ENCODE data around the gene P2RX1. TPM values are rescaled to one million over a fixed set of nuclear protein-coding genes. Genes with fewer than 3 reads are reported as not detected.

The P2RX1 gene
- total RNA-seq, 2 experiments from 2014 or later = 0.12 TPM; not detected in 1

- DNase-seq = peak; percentile 90
- peaks cover 7% of the 10 kb centered on the region for H3K27me3 Mint-ChIP-seq
- ChIA-PET POLR2A (interaction anchor here (0.6 kb wide), 1 partner anchor 106 kb away, joined by 5 read pairs; no protein-coding TSS in a partner anchor), CTCF (interaction anchor here (0.8 to 1.4 kb wide), 8 partner anchors 9 to 169 kb away, joined by 3 to 5 read pairs (median 3); partner anchors contain the start of genes HASPIN and NCBP3)
- H3K4me1 Mint-ChIP-seq = peaks cover 45% of the 10 kb centered on the region
- no peaks in the 10 kb centered on the region for H3K9me3 Mint-ChIP-seq
- peak within 1 kb of the TSS; percentile 87 for H3K27ac Mint-ChIP-seq
- peak within 1 kb of the TSS; percentile 82 for H3K4me3 Mint-ChIP-seq
- no peaks in the 10 kb centered on the region for H3K36me3 Mint-ChIP-seq (ENCODE audit: low read depth)
Measured at GRCh38 chr17:3893003-3893719, 23.1 kb downstream of the P2RX1 start, which contains the start of gene CAMKK1. TSS of gene CAMKK1 (minus strand) at chr17:3893053. CDS start at chr17:3885687, 7,366 bp downstream.

- ChIA-PET POLR2A (interaction anchor here (0.6 kb wide), 1 partner anchor 106 kb away, joined by 5 read pairs; no protein-coding TSS in a partner anchor), CTCF (interaction anchor here (0.8 to 1.4 kb wide), 9 partner anchors 10 to 168 kb away, joined by 3 to 5 read pairs (median 3); partner anchors contain the start of genes HASPIN and NCBP3)
- Mint-ChIP-seq H3K27me3 (peaks cover 7% of the 10 kb centered on the region), H3K4me3 (peak overlapping the region; percentile 82), H3K36me3 (ENCODE audit: low read depth) (no peaks in the 10 kb centered on the region), H3K9me3 (no peaks in the 10 kb centered on the region), H3K4me1 (peaks cover 51% of the 10 kb centered on the region), H3K27ac (peak overlapping the region; percentile 1)
- DNase-seq = peak; percentile 85
Measured at GRCh38 chr17:3892095-3892998, 23.9 kb downstream of the P2RX1 start.

GRCh38 chr17:3891626-3892094 is 24.6 kb downstream of the P2RX1 start:
- Mint-ChIP-seq H3K27ac (peak overlapping the region; percentile 1), H3K27me3 (peaks cover 7% of the 10 kb centered on the region), H3K4me3 (peak overlapping the region; percentile 82), H3K4me1 (peaks cover 58% of the 10 kb centered on the region), H3K36me3 (ENCODE audit: low read depth) (no peaks in the 10 kb centered on the region), H3K9me3 (no peaks in the 10 kb centered on the region)
- ChIA-PET CTCF (interaction anchor here (1.0 to 1.9 kb wide), 2 partner anchors 28 to 45 kb away, joined by 4 to 7 read pairs; no protein-coding TSS in a partner anchor), POLR2A (no interaction called here)
- no peak for DNase-seq

GRCh38 chr17:3890878-3891219 is 25.4 kb downstream of the P2RX1 start:
- DNase-seq = no peak
- Mint-ChIP-seq H3K27ac (peak overlapping the region; percentile 10), H3K36me3 (ENCODE audit: low read depth) (no peaks in the 10 kb centered on the region), H3K27me3 (peaks cover 7% of the 10 kb centered on the region), H3K4me3 (no peak overlapping the region), H3K9me3 (no peaks in the 10 kb centered on the region), H3K4me1 (peaks cover 66% of the 10 kb centered on the region)
- ChIA-PET POLR2A (no interaction called here), CTCF (interaction anchor here (0.5 to 2.0 kb wide), 4 partner anchors 28 to 267 kb away, joined by 3 to 8 read pairs (median 6); partner anchors contain the start of gene NCBP3)

GRCh38 chr17:3890082-3890877 is 26.0 kb downstream of the P2RX1 start:
- H3K4me3 Mint-ChIP-seq = no peak overlapping the region
- peaks cover 7% of the 10 kb centered on the region for H3K27me3 Mint-ChIP-seq
- no peaks in the 10 kb centered on the region for H3K36me3 Mint-ChIP-seq (ENCODE audit: low read depth)
- ChIA-PET POLR2A (no interaction called here), CTCF (interaction anchor here (0.9 to 2.0 kb wide), 5 partner anchors 9 to 153 kb away, joined by 3 to 9 read pairs (median 7); partner anchors contain the start of gene NCBP3)
- no peaks in the 10 kb centered on the region for H3K9me3 Mint-ChIP-seq
- H3K27ac Mint-ChIP-seq = peak overlapping the region; percentile 10
- H3K4me1 Mint-ChIP-seq = peaks cover 66% of the 10 kb centered on the region
- DNase-seq = no peak

- Mint-ChIP-seq H3K27ac (peak overlapping the region; percentile 5), H3K4me1 (peaks cover 61% of the 10 kb centered on the region), H3K9me3 (no peaks in the 10 kb centered on the region), H3K36me3 (ENCODE audit: low read depth) (no peaks in the 10 kb centered on the region), H3K4me3 (no peak overlapping the region), H3K27me3 (peaks cover 7% of the 10 kb centered on the region)
- POLR2A ChIA-PET = no interaction called here
- CTCF ChIA-PET = interaction anchor here (1.2 to 2.0 kb wide), 4 partner anchors 10 to 43 kb away, joined by 3 to 9 read pairs (median 8); partner anchors contain the start of gene NCBP3
- no peak for DNase-seq
Measured at GRCh38 chr17:3889325-3890012, 26.8 kb downstream of the P2RX1 start.

GRCh38 chr17:3888343-3889171 is 27.7 kb downstream of the P2RX1 start:
- Mint-ChIP-seq H3K4me1 (peaks cover 52% of the 10 kb centered on the region), H3K9me3 (no peaks in the 10 kb centered on the region), H3K27ac (no peak overlapping the region), H3K36me3 (ENCODE audit: low read depth) (no peaks in the 10 kb centered on the region), H3K27me3 (peaks cover 7% of the 10 kb centered on the region), H3K4me3 (no peak overlapping the region)
- POLR2A ChIA-PET = no interaction called here
- CTCF ChIA-PET = interaction anchor here (1.6 to 2.0 kb wide), 2 partner anchors 26 to 42 kb away, joined by 8 to 9 read pairs; partner anchors contain the start of gene NCBP3
- no peak for DNase-seq

- ChIA-PET CTCF (interaction anchor here (0.6 kb wide), 1 partner anchor 42 kb away, joined by 7 read pairs; the partner anchor contains the start of gene NCBP3), POLR2A (no interaction called here)
- H3K36me3 Mint-ChIP-seq (ENCODE audit: low read depth) = no peaks in the 10 kb centered on the region
- H3K27ac Mint-ChIP-seq = peak overlapping the region; percentile 72
- H3K9me3 Mint-ChIP-seq = no peaks in the 10 kb centered on the region
- peaks cover 7% of the 10 kb centered on the region for H3K27me3 Mint-ChIP-seq
- peaks cover 49% of the 10 kb centered on the region for H3K4me1 Mint-ChIP-seq
- DNase-seq = no peak
- H3K4me3 Mint-ChIP-seq = no peak overlapping the region
Measured at GRCh38 chr17:3887804-3888203, 28.5 kb downstream of the P2RX1 start.

GRCh38 chr17:3887394-3887793 is 28.9 kb downstream of the P2RX1 start:
- Mint-ChIP-seq H3K36me3 (ENCODE audit: low read depth) (no peaks in the 10 kb centered on the region), H3K4me3 (peak overlapping the region; percentile 23), H3K4me1 (peaks cover 49% of the 10 kb centered on the region), H3K27ac (peak overlapping the region; percentile 83), H3K27me3 (peaks cover 7% of the 10 kb centered on the region), H3K9me3 (no peaks in the 10 kb centered on the region)
- no peak for DNase-seq
- POLR2A ChIA-PET = no interaction called here
- CTCF ChIA-PET = interaction anchor here (0.6 kb wide), 1 partner anchor 41 kb away, joined by 7 read pairs; the partner anchor contains the start of gene NCBP3

- CTCF ChIA-PET = no interaction called here
- Mint-ChIP-seq H3K4me3 (peak overlapping the region; percentile 23), H3K9me3 (no peaks in the 10 kb centered on the region)
Measured at GRCh38 chr17:3886776-3887175, 29.5 kb downstream of the P2RX1 start.

GRCh38 chr17:3885970-3886369 is 30.3 kb downstream of the P2RX1 start:
- no peaks in the 10 kb centered on the region for H3K27me3 Mint-ChIP-seq
- POLR2A ChIA-PET = no interaction called here
- CTCF ChIA-PET = interaction anchor here (2.5 kb wide), 1 partner anchor 25 kb away, joined by 5 read pairs; no protein-coding TSS in a partner anchor
- DNase-seq = no peak
- H3K4me1 Mint-ChIP-seq = peaks cover 36% of the 10 kb centered on the region
- H3K4me3 Mint-ChIP-seq = no peak overlapping the region
- peak overlapping the region; percentile 55 for H3K27ac Mint-ChIP-seq
- no peaks in the 10 kb centered on the region for H3K36me3 Mint-ChIP-seq (ENCODE audit: low read depth)
- H3K9me3 Mint-ChIP-seq = no peaks in the 10 kb centered on the region

More at GRCh38 chr17:3886776-3887175, 29.5 kb downstream of the P2RX1 start:
- Mint-ChIP-seq H3K27me3 (peaks cover 7% of the 10 kb centered on the region), H3K4me1 (peaks cover 44% of the 10 kb centered on the region), H3K36me3 (ENCODE audit: low read depth) (no peaks in the 10 kb centered on the region), H3K27ac (peak overlapping the region; percentile 83)
- POLR2A ChIA-PET = no interaction called here
- peak; percentile 28 for DNase-seq
